Adipose tissue (tissue), 3 donors: ENCODE data around the gene MDH2. TPM values are rescaled to one million over a fixed set of nuclear protein-coding genes. Genes with fewer than 3 reads are reported as not detected.
"Not testable (repeated sequence)": the region's sequence is repeated elsewhere in the genome, so short reads cannot be mapped to it uniquely, and the experiment has no call there.

ENCODE experiments used
- H3K27ac ChIP-seq: one replicate; pipeline ENCODE4 v1.5.1; 2013; ENCODE audit warnings: low read depth, low read length
- WGBS, 3 donors: extraction: QIAGEN DNeasy Blood & Tissue Kit; methylation state at CpG; one replicate each; pipeline ENCODE4 v1.1.7; 2013; 5-methylcytosine and 5-hydroxymethylcytosine counted together
- polyA plus RNA-seq, 3 donors: library from polyadenylated mRNA; stranded (reverse); fragments of 200-250 nt; gene quantifications; one replicate each; pipeline ENCODE4 v1.2.3, GENCODE V29; 2013
- donor health status: healthy with polysubstance abuse.
- donor health status: Bipolar disorder and iron deficiency.
- donor health status: healthy.

The MDH2 gene
- polyA plus RNA-seq, 3 donors, result 74.3 to 147 (median 98.1) TPM

- 86 to 97% (median 88%) methylated on average over 5 of the region's 5 CpGs for WGBS, 3 donors
- H3K27ac ChIP-seq, result not testable (repeated sequence)
Observed at GRCh38 chr7:76094326-76094725, 46.4 kb downstream of the MDH2 start.

DNA sequence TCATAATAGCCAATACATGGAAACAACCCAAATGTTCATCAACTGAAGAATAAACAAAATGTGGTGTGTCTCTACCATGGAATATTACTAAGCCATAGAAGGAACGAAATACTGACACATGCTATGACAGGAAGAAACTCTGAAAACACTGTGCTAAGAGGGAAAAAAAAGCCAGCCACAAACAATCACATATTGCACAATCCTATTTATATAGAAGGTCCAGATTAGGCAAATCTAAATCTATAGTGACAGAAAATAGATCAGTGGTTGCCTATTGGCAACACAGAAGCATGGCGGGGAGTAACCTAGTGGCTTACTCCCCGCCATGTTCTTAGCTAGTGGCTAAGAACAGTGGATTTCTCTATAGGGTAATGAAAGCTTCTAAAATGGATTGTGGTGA is 48.0 kb downstream of the MDH2 start:
- WGBS, 3 donors, result 78 to 94% (median 79%) methylated on average over 3 of the region's 3 CpGs
- H3K27ac ChIP-seq, result no peak overlapping the region

DNA sequence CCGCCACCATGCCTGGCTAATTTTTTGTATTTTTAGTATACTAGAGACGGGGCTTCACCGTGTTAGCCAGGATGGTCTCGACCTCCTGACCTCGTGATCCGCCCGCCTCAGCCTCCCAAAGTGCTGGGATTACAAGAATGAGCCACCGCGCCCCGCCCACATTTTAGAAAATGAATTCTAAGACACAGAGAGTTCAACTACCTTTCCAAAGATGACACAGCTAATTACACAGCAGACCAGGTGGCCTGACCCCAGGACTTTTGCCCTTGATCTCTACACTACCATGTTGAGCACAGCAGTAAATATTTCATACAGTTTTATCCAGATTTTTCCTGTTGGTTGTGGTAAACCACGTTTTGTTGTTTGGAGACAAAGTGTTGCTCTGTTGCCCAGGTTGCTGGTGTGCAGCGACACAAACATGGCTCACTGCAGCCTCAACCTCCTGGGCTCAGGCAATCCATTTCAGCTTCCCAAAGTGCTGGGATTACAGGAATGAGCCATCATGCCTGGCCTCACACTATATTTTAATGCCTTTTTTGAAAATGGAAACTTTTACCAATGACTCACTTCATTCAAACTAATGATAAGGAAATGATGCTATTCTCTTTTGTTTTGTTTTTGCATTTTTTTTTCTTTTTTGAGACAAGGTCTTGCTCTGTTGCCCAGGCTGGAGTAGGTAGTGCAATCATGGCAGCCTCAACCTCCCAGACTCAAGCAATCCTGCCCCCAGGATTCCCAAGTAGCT is 54.0 kb downstream of the MDH2 start:
- not testable (repeated sequence) for H3K27ac ChIP-seq
- 81 to 93% (median 87%) methylated on average over 12 of the region's 12 CpGs for WGBS, 3 donors

DNA sequence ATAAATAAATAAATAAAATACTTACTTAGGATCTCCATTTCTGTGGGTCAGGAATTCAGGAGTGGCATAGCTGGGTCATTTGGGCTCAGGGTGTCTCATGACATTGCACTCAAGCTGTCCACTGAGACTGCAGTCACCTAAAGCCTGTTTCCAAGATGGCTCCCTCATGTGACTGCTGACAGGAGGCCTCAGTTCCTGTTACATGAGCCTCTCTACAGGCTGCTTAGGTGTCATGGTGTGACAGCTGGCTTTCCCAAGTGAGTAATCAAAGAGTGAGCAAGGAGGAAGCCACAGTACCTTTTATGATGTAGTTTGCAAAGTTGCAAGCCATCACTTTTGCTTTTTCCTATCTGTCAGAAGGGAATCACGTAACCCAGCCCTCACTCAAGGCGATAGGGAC is 55.9 kb downstream of the MDH2 start:
- not testable (repeated sequence) for H3K27ac ChIP-seq
- WGBS, 3 donors, result 95 to 100% (median 96%) methylated on average over 2 of the region's 2 CpGs

DNA sequence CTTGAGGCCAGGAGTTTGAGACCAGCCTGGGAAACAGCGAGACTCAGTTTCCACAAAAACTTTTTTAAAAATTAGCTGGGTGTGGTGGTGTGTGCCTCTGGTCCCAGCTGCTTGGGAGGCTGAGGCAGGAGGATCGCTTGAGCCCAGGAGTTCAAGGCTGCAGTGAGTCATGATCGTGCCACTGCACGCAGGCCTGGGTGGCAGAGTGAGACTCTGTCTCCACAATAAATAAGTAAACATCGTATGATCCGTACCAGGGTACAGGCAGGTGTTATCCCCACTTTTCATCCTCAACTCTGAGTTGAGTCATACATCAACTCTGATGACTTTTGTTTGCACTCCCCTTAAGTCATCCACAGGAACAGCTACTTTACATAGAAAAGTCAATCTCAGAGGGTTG is 58.2 kb downstream of the MDH2 start:
- H3K27ac ChIP-seq, result not testable (repeated sequence)
- 90 to 97% (median 95%) methylated on average over 6 of the region's 6 CpGs for WGBS, 3 donors

DNA sequence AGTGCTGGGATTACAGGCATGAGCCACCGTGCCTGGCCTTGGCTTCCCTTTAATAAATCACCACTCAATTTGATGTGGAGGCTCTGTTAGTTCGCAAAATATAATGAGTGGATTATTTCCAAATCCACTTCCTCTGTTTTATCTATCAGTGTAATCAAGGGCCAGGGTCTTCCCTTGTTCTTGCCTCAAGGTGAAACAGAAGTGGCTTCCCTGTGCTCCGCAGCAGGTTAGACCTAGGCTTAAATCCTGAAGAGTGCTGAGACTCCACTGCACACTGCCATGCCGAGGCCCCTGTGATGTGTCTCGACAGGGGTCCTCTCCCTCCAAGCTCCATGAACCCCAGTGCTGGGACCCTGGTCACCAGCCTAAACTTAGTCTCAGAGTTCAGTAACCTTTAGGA is 59.0 kb downstream of the MDH2 start:
- WGBS, 3 donors, result 78 to 89% (median 79%) methylated on average over 5 of the region's 5 CpGs
- H3K27ac ChIP-seq, result no peak overlapping the region

- no peak overlapping the region for H3K27ac ChIP-seq
- WGBS, 3 donors, result 25 to 70% (median 59%) methylated on average over 11 of the region's 11 CpGs
Observed at GRCh38 chr7:76108540-76109233, 60.8 kb downstream of the MDH2 start.

DNA sequence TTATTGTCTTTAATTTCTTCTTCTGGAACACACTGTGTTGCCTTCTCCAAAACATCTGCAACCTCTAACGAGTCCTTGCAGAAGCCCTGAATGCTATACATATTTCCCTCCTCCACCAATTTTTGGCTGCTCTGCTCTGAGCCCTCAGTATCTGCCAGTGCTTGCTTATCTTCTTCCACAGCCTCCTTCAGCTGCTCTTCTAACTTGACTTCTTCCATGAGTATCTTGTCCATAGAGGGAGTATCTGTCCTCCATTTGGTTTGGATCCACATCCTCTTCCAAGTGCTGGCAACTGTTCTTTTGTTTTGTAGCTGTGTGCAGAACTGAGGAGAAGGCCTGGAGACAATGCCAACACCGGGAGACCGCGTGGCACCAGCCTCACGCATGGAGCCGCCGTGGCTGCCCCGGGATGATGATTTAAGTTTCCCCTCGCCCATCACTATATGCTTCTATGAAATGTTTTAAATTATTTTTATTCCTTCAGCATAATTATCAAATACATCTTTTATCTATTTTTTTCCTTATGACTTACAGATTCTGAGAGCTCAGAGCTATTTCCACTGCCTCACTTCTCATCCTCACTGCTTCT is 65.2 kb downstream of the MDH2 start:
- WGBS, 3 donors, result 85 to 94% (median 87%) methylated on average over 9 of the region's 9 CpGs
- H3K27ac ChIP-seq, result not testable (repeated sequence)

GRCh38 chr7:76114742-76115141 is 66.8 kb downstream of the MDH2 start:
- not testable (repeated sequence) for H3K27ac ChIP-seq
- WGBS, 3 donors, result 77 to 92% (median 91%) methylated on average over 1 of the region's 1 CpG

Other genes starting within 250 kb of the MDH2 start
- 1 to 10 TPM in 1 of 3 donors, under 1 TPM in 2; 0.20 to 1.0 (median 0.34) TPM for gene CCL24, start 234.3 kb upstream of the MDH2 start, polyA plus RNA-seq
- gene RHBDD2, start 169.1 kb upstream of the MDH2 start, polyA plus RNA-seq, result 10 to 100 TPM; 23.4 to 53.5 (median 43.4) TPM
- gene POR, start 133.0 kb upstream of the MDH2 start, polyA plus RNA-seq, result 100 to 1,000 TPM in 1 of 3 donors, 10 to 100 TPM in 2; 59.6 to 250 (median 70.1) TPM
- 100 to 1,000 TPM in 2 of 3 donors, 10 to 100 TPM in 1; 62.5 to 257 (median 117) TPM for gene TMEM120A, start 53.5 kb upstream of the MDH2 start, polyA plus RNA-seq
- 10 to 100 TPM; 19.1 to 43.9 (median 34.9) TPM for gene STYXL1, start 106 bp upstream of the MDH2 start, polyA plus RNA-seq
- gene SRRM3, start 153.8 kb downstream of the MDH2 start, polyA plus RNA-seq, result 1 to 10 TPM; 1.9 to 9.4 (median 1.9) TPM